ENCODE measurements around the gene ADAMTSL2. TPM values are rescaled to one million over a fixed set of nuclear protein-coding genes. Genes with fewer than 3 reads are reported as not detected.

The ADAMTSL2 gene
- total and polyA plus RNA-seq, 2 donors = 2.2 to 8.9 TPM

DNA sequence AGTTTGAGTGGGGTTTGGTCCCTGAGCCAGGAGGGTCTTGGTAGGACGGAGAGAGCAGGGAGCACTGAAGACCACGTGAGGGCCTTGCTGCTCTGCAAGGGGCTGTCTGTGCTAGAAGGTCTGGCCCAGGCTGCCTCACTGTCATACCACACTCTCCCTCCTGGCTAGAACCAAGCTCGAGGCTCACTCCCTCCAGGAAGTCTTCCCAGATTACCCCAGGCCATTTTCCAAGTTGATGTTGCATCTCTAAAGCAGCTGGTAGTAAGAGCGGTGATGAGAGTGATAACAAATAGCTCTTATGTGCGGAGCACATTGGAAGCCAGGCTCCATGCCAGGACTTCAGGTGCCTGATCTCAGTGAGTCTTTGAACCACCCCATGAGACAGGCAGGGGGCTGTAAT lies 16.3 kb upstream of the ADAMTSL2 start:
- H3K36me3 ChIP-seq (ENCODE audit: insufficient read depth) = no peaks in the 10 kb centered on the region
- no peak overlapping the region for H3K27ac ChIP-seq (ENCODE audit: low read depth)
- WGBS = 86% methylated on average over 5 of the region's 5 CpGs
- H3K4me1 ChIP-seq (ENCODE audit: insufficient read depth) = no peaks in the 10 kb centered on the region
- DNase-seq (ENCODE audit: extremely low spot score) = no peak
- no peak overlapping the region for H3K4me3 ChIP-seq (ENCODE audit: low read depth, low read length)

DNA sequence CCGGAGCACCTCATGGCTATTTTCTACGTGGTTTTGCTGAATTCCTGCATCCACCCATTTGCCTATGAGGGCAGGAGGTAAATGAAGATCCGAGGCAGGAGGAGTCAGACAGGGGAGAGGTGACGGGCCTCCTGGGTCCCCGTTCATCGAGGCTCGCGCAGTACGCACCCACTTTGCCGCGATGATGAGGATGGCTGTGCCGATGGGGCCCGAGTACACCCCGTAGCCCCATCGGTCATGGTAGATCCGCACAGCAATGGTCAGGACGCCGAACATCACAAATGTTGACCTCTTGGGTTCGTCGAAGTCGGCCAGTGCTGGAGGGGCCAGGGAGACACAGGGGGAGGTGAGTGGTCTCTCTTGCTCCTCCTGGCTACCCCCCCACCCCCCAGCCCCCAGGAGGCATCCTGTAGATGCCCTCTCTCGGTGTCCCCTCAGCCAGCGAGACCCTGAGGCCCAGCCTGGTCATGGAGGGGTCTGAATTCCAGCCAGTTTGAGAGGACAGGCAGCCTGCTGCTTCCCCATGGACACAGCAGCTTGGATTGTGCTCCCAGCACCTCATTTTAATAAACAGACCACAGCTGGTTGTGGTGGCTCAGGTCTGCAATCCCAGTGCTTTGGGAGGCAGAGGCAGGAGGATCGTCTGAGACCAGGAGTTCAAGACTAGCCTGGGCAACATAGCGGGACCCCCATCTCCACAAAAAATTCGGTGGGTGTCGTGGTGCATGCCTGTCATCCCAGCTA lies 15.6 kb upstream of the ADAMTSL2 start:
- no peak overlapping the region for H3K27ac ChIP-seq (ENCODE audit: low read depth)
- no peak for DNase-seq (ENCODE audit: extremely low spot score)
- no peaks in the 10 kb centered on the region for H3K4me1 ChIP-seq (ENCODE audit: insufficient read depth)
- no peak overlapping the region for H3K4me3 ChIP-seq (ENCODE audit: low read depth, low read length)
- no peaks in the 10 kb centered on the region for H3K36me3 ChIP-seq (ENCODE audit: insufficient read depth)
- WGBS = 91% methylated on average over 27 of the region's 27 CpGs

DNA sequence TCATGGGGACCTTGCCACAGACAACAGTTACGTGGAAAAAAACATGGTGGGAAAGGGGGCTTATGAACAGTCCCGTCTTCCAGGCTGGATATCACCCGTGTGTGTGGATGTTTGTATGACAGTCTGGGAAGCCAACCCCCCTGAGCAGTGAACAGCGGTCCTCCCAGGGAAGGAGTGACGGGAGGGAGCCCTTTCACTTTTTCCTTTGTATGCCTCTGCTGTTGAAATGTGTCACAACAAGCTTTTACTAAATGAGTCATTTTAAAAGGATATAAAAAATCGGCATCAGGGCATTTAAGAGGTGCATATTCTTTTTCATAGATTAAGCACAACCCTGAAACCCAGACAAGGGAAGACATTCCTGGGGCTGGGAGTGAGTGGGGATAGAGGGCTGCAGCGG lies 14.8 kb upstream of the ADAMTSL2 start:
- no peak for DNase-seq (ENCODE audit: extremely low spot score)
- H3K4me3 ChIP-seq (ENCODE audit: low read depth, low read length) = no peak overlapping the region
- WGBS = 58% methylated on average over 7 of the region's 7 CpGs
- no peaks in the 10 kb centered on the region for H3K36me3 ChIP-seq (ENCODE audit: insufficient read depth)
- H3K27ac ChIP-seq (ENCODE audit: low read depth) = no peak overlapping the region
- H3K4me1 ChIP-seq (ENCODE audit: insufficient read depth) = no peaks in the 10 kb centered on the region

DNA sequence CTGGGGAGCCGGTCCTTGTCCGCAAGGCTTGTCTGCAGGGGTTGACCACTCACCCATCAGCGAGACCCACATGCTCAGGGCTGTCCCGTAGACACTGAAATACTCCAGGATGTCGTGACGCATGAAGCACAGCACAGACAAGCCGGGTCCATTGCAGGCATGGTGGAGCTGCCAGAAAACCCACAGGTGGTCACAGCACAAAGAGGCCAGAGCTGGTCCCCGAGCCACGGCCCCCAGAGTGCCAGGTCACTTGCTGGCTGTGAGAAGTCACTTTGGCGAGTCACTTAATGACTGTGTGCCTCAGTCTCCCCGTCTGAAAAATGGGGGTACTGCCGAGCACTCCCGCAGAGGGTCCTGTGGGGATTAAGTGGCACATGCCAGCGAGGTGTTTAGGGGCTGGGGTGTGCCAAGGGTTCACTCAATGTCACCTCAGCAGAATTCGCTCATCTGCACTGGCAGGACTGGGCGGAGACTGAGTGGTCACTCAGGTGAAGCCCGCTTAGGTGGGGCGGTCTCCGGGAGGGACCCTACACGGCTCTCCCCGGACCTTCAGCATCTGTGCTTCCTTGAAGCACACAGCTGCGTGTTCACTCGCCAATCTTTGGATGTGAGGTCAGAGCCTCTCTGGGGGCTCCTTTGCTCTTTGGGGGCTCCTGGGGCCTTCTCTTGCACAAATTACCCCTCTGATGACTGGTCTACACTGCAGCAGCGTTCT lies 14.2 kb upstream of the ADAMTSL2 start:
- 84% methylated on average over 24 of the region's 24 CpGs for WGBS
- DNase-seq (ENCODE audit: extremely low spot score) = no peak
- H3K36me3 ChIP-seq (ENCODE audit: insufficient read depth) = no peaks in the 10 kb centered on the region

DNA sequence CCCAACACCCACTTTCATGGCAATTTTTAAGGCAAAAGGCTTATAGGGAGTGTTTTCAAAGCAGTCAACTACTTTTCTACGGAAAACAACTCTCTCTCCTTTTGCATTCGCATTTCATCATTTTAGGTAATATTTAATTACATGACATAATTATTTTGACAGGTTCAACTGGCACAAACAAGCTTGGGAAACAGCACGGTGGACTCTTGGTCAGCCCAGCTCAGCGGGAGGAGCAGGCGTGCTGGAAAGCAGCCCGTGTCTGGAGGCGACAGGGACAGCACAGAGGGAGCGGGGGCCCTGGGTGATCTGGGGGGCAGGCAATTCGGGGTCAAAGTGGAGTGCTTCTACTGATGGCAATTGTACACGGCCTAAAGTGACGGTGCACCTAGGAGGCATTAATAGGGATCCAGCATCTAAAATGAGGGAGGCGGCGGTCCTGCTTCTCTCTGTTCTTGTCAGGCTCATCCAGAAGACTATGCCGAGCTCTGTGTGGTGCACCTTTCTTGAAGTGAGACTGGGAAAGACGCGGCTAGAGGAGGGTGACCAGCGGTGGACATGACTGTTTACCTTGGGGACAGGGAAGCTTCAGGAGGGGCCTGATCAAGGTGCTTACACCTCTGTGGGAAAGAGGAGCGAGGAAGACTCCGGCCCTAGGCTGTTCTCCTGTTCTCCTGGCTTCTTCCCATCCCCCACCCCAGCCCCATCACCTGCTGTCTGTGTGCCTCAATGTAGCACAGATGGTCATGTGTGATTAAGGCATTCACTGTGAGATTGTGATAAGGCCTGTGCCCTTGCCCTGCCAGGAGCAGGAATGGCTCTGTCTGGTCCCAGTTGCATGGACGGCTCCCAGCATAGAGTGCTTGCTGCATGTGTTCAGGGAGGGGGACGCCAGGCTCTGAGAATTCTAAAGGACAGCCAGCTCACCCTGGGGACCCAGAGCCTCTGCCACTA lies 13.1 kb upstream of the ADAMTSL2 start:
- DNase-seq (ENCODE audit: extremely low spot score) = no peak
- no peak overlapping the region for H3K27ac ChIP-seq (ENCODE audit: low read depth)
- 92% methylated on average over 21 of the region's 21 CpGs for WGBS

More for the DNA sequence above, 14.2 kb upstream of the ADAMTSL2 start:
- H3K4me3 ChIP-seq (ENCODE audit: low read depth, low read length) = no peak overlapping the region
- H3K4me1 ChIP-seq (ENCODE audit: insufficient read depth) = no peaks in the 10 kb centered on the region
- no peak overlapping the region for H3K27ac ChIP-seq (ENCODE audit: low read depth)

DNA sequence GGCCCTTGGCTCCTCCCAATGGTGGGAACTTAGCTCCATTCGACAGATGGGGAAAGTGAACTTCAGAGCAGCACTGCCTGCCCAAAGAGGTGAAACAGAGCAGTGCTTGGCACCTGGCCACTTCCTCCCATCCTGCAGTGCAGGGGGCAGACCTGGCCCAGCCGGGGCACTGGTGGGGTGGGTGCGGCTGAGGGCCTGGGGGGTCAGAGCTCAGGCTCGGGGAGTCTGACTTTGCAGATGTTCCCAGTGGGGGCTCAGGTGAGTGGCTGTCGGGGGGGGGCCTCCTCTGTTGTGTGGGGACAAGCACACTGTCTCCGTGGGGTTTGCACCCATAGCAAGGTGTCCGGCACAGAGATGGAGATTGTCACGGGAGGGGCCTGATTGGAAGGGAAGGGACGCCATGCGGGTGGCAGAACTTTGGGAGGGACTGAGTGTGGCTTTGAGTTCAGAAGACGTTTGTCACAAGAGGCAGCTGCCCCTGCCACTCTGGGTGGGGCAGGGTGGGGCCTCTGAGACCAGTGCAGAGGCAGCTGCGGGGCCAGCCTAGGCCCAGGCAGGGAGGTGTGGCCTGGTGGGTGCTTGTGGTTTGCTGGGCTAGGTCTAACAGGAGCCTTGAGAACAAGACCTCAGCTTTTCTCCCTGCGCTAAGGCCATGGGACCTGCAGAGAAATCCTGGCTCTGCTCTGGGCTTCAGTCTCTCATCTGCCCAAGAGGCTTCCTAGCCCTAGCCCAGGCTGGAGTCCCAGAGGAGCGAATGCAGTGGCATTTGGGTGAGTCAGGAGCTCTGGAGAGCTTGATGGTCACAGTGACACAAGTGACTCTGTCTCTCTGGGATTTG lies 12.2 kb upstream of the ADAMTSL2 start:
- no peak for DNase-seq (ENCODE audit: extremely low spot score)
- 83% methylated on average over 14 of the region's 14 CpGs for WGBS
- H3K27ac ChIP-seq (ENCODE audit: low read depth) = no peak overlapping the region

More for the DNA sequence above, 13.1 kb upstream of the ADAMTSL2 start:
- Histone ChIP-seq H3K4me1 (ENCODE audit: insufficient read depth) (no peaks in the 10 kb centered on the region), H3K4me3 (ENCODE audit: low read depth, low read length) (no peak overlapping the region), H3K36me3 (ENCODE audit: insufficient read depth) (no peaks in the 10 kb centered on the region)

DNA sequence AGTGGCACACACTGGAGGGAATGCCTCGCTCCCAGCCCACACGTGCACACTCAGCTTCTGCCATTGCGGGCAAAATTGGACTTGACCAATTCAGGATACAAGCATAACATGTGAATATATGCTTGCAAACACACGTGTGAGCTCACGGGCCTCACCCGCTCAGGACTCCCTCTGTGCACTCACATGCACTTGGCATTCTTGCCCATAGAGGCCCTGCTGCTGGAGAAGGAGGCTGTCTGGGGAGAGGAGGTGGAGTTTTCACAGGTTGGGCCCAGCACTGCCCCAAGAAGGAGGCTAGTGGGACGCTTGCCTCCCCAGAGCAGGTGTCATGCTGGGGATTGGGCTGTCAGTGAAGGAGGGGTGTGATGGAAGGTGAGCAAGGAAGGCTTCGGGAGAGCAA lies 11.4 kb upstream of the ADAMTSL2 start:
- Histone ChIP-seq H3K4me1 (ENCODE audit: insufficient read depth) (no peaks in the 10 kb centered on the region), H3K36me3 (ENCODE audit: insufficient read depth) (no peaks in the 10 kb centered on the region), H3K27ac (ENCODE audit: low read depth) (no peak overlapping the region), H3K4me3 (ENCODE audit: low read depth, low read length) (no peak overlapping the region)
- no peak for DNase-seq (ENCODE audit: extremely low spot score)
- 90% methylated on average over 8 of the region's 8 CpGs for WGBS

More for the DNA sequence above, 12.2 kb upstream of the ADAMTSL2 start:
- Histone ChIP-seq H3K4me3 (ENCODE audit: low read depth, low read length) (no peak overlapping the region), H3K36me3 (ENCODE audit: insufficient read depth) (no peaks in the 10 kb centered on the region), H3K4me1 (ENCODE audit: insufficient read depth) (no peaks in the 10 kb centered on the region)

DNA sequence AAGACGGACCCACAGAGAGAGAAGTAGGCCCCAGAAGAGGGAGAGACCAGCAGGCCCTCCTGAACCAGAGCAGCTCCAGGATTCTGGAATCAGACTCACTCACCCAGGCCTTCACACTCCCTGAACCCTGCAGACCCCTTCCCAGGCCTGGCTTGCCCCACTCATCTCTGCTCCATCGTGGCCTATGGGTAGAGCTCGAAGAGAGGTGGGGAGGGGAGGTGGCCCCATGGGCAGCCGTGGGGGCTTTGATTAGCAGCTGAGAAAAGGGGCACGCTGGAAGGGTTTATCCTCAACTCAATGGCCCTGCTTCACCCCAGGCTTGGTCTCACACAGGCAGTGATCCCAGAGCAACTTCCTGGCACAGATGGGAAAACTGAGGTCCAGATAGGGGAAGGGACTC lies 10.4 kb upstream of the ADAMTSL2 start:
- Histone ChIP-seq H3K27ac (ENCODE audit: low read depth) (no peak overlapping the region), H3K4me3 (ENCODE audit: low read depth, low read length) (no peak overlapping the region), H3K4me1 (ENCODE audit: insufficient read depth) (no peaks in the 10 kb centered on the region), H3K36me3 (ENCODE audit: insufficient read depth) (no peaks in the 10 kb centered on the region)
- WGBS = 85% methylated on average over 5 of the region's 5 CpGs
- DNase-seq (ENCODE audit: extremely low spot score) = no peak

DNA sequence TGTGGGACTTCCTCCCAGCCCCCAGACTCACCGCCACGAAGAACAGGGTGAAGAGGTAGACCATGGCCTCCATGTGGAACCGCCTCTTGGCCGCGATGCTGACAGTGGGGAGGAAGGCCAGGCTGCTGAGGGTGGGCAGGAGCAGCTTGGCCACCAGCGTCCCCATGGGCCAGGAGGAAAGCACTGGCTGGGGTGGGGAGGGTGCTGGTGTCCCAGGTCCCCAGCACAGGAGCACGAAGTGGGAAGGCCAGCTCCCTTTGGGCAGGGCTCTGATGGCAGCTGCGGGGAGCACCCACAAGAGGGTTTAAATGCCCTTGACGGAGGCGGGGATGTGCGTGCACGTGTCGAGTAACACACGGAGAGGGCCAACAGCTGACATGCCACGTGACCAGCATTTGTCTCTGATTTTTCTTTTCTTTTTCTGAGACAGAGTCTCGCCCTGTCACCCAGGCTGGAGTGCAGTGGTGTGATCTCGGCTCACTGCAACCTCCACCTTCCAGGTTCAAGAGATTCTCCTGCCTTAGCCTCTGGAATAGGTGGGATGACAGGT lies 9.8 kb upstream of the ADAMTSL2 start, which contains the start of gene MYMK:
TSS of gene MYMK (minus strand) at position 281 of the 550 bp plus-strand sequence. CDS start at position 166, 115 bp downstream.
- 95% methylated on average over 17 of the region's 17 CpGs for WGBS
- H3K27ac ChIP-seq (ENCODE audit: low read depth) = no peak within 1 kb of the TSS
- DNase-seq (ENCODE audit: extremely low spot score) = no peak
- H3K36me3 ChIP-seq (ENCODE audit: insufficient read depth) = no peaks in the 10 kb centered on the region
- H3K4me3 ChIP-seq (ENCODE audit: low read depth, low read length) = no peak within 1 kb of the TSS
- H3K4me1 ChIP-seq (ENCODE audit: insufficient read depth) = no peaks in the 10 kb centered on the region

DNA sequence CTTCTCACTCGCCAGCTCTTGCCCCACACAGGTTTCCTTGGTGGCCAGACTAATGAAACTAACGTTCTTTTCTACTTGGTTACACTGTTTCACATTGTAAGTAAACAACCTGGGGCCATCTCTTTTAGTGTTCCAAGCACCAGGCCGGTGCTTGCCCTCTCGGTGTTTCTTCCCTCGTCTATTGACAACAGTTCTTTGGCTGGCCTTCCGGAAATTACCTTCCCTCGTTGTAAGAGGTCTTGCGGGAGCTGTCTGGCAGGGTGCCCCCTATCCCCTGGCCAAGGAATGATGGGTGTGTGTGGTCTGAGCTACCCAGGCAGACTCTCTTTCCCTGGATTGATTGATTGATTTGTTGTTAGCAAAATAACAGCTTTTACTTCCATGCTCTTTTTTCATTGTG lies 8.8 kb upstream of the ADAMTSL2 start:
- H3K4me1 ChIP-seq (ENCODE audit: insufficient read depth) = no peaks in the 10 kb centered on the region
- H3K27ac ChIP-seq (ENCODE audit: low read depth) = no peak overlapping the region
- H3K36me3 ChIP-seq (ENCODE audit: insufficient read depth) = no peaks in the 10 kb centered on the region
- 71% methylated on average over 8 of the region's 8 CpGs for WGBS
- H3K4me3 ChIP-seq (ENCODE audit: low read depth, low read length) = no peak overlapping the region
- no peak for DNase-seq (ENCODE audit: extremely low spot score)

DNA sequence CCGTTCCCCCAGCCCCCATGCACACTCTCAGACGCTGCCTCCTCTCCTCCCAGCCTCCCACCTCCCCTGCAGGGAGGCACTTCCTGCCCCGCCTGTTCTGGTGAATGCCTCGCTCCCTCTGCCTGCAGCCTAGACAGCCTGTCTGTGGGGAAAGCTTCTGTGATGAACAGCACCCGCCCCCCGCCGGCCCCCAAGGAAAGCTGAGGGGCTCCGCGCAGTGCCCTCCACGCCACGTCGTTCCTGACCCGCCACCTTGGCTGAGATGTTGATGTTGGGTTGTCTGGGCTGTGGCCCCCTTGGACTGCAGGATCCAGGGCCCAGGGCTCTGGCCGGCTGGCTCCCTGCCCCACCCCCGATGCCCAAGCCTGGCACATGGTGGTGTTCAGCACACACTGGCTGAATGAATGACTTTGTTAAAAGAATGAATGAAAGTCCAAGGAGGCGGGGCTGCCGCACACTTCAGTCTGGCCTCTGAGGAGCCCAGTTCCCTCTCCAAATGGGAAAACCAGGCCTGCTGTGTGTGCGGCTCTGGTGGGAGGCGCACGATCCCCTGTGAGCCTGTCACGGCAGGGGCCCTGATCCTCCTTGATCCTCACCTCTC lies 7.7 kb upstream of the ADAMTSL2 start:
- Histone ChIP-seq H3K27ac (ENCODE audit: low read depth) (no peak overlapping the region), H3K4me3 (ENCODE audit: low read depth, low read length) (no peak overlapping the region)
- 34% methylated on average over 21 of the region's 21 CpGs for WGBS

DNA sequence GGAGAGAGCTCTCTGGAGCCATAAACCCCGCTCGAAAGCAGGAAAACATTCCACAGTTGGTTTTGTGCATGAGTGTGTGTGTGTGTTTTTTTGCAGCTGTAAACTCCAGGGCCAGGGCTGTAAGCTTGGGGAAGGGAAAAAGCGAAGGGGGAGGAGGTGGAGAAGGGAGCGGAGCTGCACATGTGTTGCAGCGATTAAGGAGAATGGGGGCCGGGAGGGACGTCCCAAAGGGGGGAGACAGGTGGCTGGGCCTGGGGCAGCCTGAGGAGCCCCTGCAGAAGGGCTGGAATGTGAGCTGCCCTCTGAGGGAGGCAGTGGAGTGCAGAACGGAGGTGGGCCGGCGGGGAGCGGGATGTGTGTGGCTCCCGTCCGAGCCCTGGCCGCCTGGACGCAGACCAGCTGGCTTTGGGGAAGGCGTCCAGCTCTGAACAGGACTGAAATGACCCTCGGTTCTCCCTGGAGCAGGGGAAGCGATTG lies 7.0 kb upstream of the ADAMTSL2 start:
- WGBS = 22% methylated on average over 18 of the region's 18 CpGs
- Histone ChIP-seq H3K4me1 (ENCODE audit: insufficient read depth) (no peaks in the 10 kb centered on the region), H3K36me3 (ENCODE audit: insufficient read depth) (no peaks in the 10 kb centered on the region), H3K4me3 (ENCODE audit: low read depth, low read length) (no peak overlapping the region), H3K27ac (ENCODE audit: low read depth) (no peak overlapping the region)
- peak; percentile 50 for DNase-seq (ENCODE audit: extremely low spot score)

More for the DNA sequence above, 7.7 kb upstream of the ADAMTSL2 start:
- H3K4me1 ChIP-seq (ENCODE audit: insufficient read depth) = no peaks in the 10 kb centered on the region
- DNase-seq (ENCODE audit: extremely low spot score) = no peak
- no peaks in the 10 kb centered on the region for H3K36me3 ChIP-seq (ENCODE audit: insufficient read depth)

All from urinary bladder (tissue), 4 donors.